K562 (cell line): ENCODE measurements around the gene A1BG. TPM values are rescaled to one million over a fixed set of nuclear protein-coding genes. Genes with fewer than 3 reads are reported as not detected.

Experiments used
- ATF4 ChIP-seq: fragments of 450-650 bp; formaldehyde crosslinking; IDR thresholded peaks from 2 replicates; pipeline ENCODE4 v1.4.0; 2022; ENCODE audit warnings: mild to moderate bottlenecking, moderate library complexity
- C11orf30 ChIP-seq: fragments of 450-650 bp; IDR thresholded peaks from 2 replicates; pipeline ENCODE4 v1.6.1; 2016; ENCODE audit warnings: low read depth, mild to moderate bottlenecking
- CHAMP1 ChIP-seq: fragments of 450-650 bp; IDR thresholded peaks from 2 replicates; pipeline ENCODE4 v1.6.1; 2016; ENCODE audit warnings: mild to moderate bottlenecking
- ELF4 ChIP-seq: fragments of 450-650 bp; formaldehyde crosslinking; IDR thresholded peaks from 2 replicates; pipeline ENCODE4 v1.4.0; 2022; ENCODE audit warnings: missing genetic modification characterization
- FOXA1 ChIP-seq: fragments of 450-650 bp; IDR thresholded peaks from 2 replicates; pipeline ENCODE4 v1.6.1; 2016; ENCODE audit warnings: mild to moderate bottlenecking, borderline replicate concordance
- HDAC6 ChIP-seq: IDR thresholded peaks from 2 replicates; pipeline ENCODE4 v1.6.1; 2012; ENCODE audit warnings: low read depth, mild to moderate bottlenecking, control low read depth, inconsistent platforms, low read length, moderate library complexity
- MLLT1 ChIP-seq, 2 experiments: fragments of 450-650 bp; IDR thresholded peaks; 2 replicates each; pipeline ENCODE4 v1.6.1; 2016
- NR2F6 ChIP-seq: fragments of 450-650 bp; formaldehyde crosslinking; IDR thresholded peaks from 2 replicates; pipeline ENCODE4 v1.4.0; 2020; ENCODE audit warnings: mild to moderate bottlenecking
- RFX5 ChIP-seq: IDR thresholded peaks from 2 replicates; pipeline ENCODE4 v1.6.1; 2011; ENCODE audit warnings: low read depth, mild to moderate bottlenecking, improper control_type of control experiment, low read length
- SREBF2 ChIP-seq: sonication (generic); formaldehyde crosslinking; IDR thresholded peaks from 2 replicates; pipeline ENCODE4 v1.4.0; 2020; ENCODE audit warnings: mild to moderate bottlenecking, missing genetic modification reagents
- THRB ChIP-seq: fragments of 450-650 bp; formaldehyde crosslinking; conservative IDR thresholded peaks from 2 replicates; pipeline ENCODE4 v1.4.0; 2022; ENCODE audit warnings: mild to moderate bottlenecking, missing genetic modification characterization
- TSHZ1 ChIP-seq: fragments of 250-450 bp; sonication (Bioruptor Pico); IDR thresholded peaks from 2 replicates; pipeline ENCODE4 v1.4.0; 2020; ENCODE audit warnings: mild to moderate bottlenecking, moderate library complexity
- ZC3H8 ChIP-seq: fragments of 450-650 bp; IDR thresholded peaks from 2 replicates; pipeline ENCODE4 v1.6.1; 2017
- ZNF175 ChIP-seq: fragments of 200-800 bp; sonication (Bioruptor generic); IDR thresholded peaks from 2 replicates; pipeline ENCODE4 v1.6.1; 2016; ENCODE audit warnings: low read depth, mild to moderate bottlenecking, missing genetic modification characterization, missing compliant biosample characterization
- ZNF212 ChIP-seq: fragments of 450-650 bp; formaldehyde crosslinking; IDR thresholded peaks from 2 replicates; pipeline ENCODE4 v1.4.0; 2020; ENCODE audit warnings: mild to moderate bottlenecking
- ZNF436 ChIP-seq: fragments of 250-450, 450-650 bp; sonication (Bioruptor Pico); formaldehyde crosslinking; IDR thresholded peaks from 2 replicates; pipeline ENCODE4 v1.7.0; 2020; ENCODE audit warnings: mild to moderate bottlenecking
- ZSCAN29 ChIP-seq: fragments of 450-650 bp; IDR thresholded peaks from 2 replicates; pipeline ENCODE4 v1.6.1; 2017
- polyA plus RNA-seq, 8 experiments: library from polyadenylated mRNA; depleted of rRNA in 4 of 8; stranded (reverse) in 5 of 8; unstranded in 3 of 8; fragments of >200 nt; fragmentation: Nextera tagmentation in 2 of 8; fragmentation: Illumina TruSeq in 1 of 8; extraction: Ambion mirVana in 2 of 8; extraction: Trizol in 1 of 8; gene quantifications; 2 replicates each; pipeline versions ENCODE4 v1.2.1 to v1.2.3, GENCODE V29; 2011 to 2014; ENCODE audit warnings: inconsistent platforms in 1 of 8, missing spikeins in 1 of 8
- total RNA-seq, 7 experiments: library from RNA; depleted of rRNA in 6 of 7; stranded (reverse); fragments of >200 nt in 6 of 7; fragmentation: Illumina TruSeq in 2 of 7; extraction: Trizol in 2 of 7; gene quantifications; 2 replicates each; pipeline versions ENCODE4 v1.2.1 to v1.2.3, GENCODE V29; 2011 to 2021; ENCODE audit warnings: low replicate concordance in 1 of 7
- TF ChIP-seq, protein P1 (sequence below): sonication (generic); formaldehyde crosslinking; IDR thresholded peaks from 2 replicates; pipeline ENCODE4 v1.8.1; 2023; ENCODE audit warnings: mild to moderate bottlenecking, missing genetic modification reagents

A1BG gene
- total and polyA plus RNA-seq, 9 of the 15 experiments (the other 6 are each of a cell fraction or from before 2014, with no cell fraction given): 0.10 to 19.8 (median 2.6) TPM

GRCh38 chr19:58332697-58333096, 20.6 kb downstream of the A1BG start (continued):
- no peak for TF ChIP-seq TSHZ1 (CRISPR knock-in tag)
- TF ChIP-seq ZSCAN29: no peak
- TF ChIP-seq SREBF2 (CRISPR knock-in tag): no peak
- TF ChIP-seq FOXA1: no peak
- TF ChIP-seq, protein P1, sequence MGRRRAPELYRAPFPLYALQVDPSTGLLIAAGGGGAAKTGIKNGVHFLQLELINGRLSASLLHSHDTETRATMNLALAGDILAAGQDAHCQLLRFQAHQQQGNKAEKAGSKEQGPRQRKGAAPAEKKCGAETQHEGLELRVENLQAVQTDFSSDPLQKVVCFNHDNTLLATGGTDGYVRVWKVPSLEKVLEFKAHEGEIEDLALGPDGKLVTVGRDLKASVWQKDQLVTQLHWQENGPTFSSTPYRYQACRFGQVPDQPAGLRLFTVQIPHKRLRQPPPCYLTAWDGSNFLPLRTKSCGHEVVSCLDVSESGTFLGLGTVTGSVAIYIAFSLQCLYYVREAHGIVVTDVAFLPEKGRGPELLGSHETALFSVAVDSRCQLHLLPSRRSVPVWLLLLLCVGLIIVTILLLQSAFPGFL (CRISPR knock-in tag): no peak
- TF ChIP-seq THRB: no peak
- TF ChIP-seq ZNF175 (CRISPR knock-in tag): no peak
- no peak for TF ChIP-seq ZNF436 (CRISPR knock-in tag)
- no peak for TF ChIP-seq ZC3H8
- no peak for TF ChIP-seq RFX5
- TF ChIP-seq ATF4 (CRISPR knock-in tag): no peak
- no peak for TF ChIP-seq ZNF212 (CRISPR knock-in tag)
- TF ChIP-seq MLLT1 (IDR thresholded peaks at IDR 0.05): peak in 1 of 2 experiments; percentile 25; a peak in 1 of 4 replicates
- no peak for TF ChIP-seq NR2F6 (CRISPR knock-in tag)
- no peak for TF ChIP-seq ELF4 (CRISPR knock-in tag)
- peak; percentile 53; the same call in 1 of the 2 replicates for TF ChIP-seq C11orf30
- TF ChIP-seq CHAMP1: no peak
- no peak for TF ChIP-seq HDAC6
